Stimulated activated CD4-positive, alpha-beta T cell treated with anti-CD3 and anti-CD28 coated beads, Interleukin-2, amount 100 ng/mL, for 48 hours (primary cell): ENCODE data around the gene GOLGA6D.
"Not testable (repeated sequence)": the region's sequence is repeated elsewhere in the genome, so short reads cannot be mapped to it uniquely, and the experiment has no call there.

Experiments
- DNase-seq, 2 donors: peaks; one replicate each; pipeline ENCODE4 v3.0.0-alpha.2; 2020

Gene GOLGA6D

GRCh38 chr15:75282572-75282971 lies at the start of gene GOLGA6D:
TSS of gene GOLGA6D (plus strand) at chr15:75282835. CDS start at chr15:75282876, 41 bp downstream.
- not testable (repeated sequence) for DNase-seq

- DNase-seq, result no peak
Measured at GRCh38 chr15:75233504-75234190, 49.0 kb upstream of the GOLGA6D start.

GRCh38 chr15:75234191-75234810 lies 48.3 kb upstream of the GOLGA6D start:
- DNase-seq, result no peak

DNA sequence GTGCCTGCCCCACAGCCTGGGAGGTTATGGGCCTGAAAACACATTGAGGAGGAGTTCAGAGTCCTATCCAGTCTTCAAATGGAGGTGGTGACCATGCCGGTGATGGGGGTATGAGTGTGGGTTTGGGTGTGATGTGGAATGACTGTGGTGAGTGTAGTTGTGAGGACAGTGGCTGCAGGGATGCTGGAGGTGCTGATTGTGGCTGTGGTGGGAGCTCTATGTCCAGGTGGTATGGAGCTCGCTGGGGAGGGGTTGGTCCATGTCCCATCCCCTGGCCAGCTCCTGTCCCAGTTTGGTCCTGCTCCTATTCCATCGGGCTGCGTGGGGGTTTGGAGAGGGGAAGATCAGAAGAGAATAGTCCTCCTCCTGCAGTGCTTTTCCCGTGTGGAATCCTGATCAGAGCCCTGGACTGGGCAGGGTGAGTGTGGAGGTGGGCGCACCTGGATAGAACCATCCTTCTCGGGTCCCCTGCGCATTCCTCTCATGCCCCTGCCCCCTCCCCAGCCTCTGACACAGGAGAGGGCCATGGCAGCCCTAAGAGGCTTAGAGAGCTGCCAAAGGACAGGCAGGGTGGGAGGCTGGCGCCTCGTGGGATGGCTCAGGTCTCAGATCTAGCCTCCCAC lies 47.5 kb upstream of the GOLGA6D start:
- no peak for DNase-seq

GRCh38 chr15:75235760-75236729 lies 46.6 kb upstream of the GOLGA6D start:
- DNase-seq, result no peak

DNA sequence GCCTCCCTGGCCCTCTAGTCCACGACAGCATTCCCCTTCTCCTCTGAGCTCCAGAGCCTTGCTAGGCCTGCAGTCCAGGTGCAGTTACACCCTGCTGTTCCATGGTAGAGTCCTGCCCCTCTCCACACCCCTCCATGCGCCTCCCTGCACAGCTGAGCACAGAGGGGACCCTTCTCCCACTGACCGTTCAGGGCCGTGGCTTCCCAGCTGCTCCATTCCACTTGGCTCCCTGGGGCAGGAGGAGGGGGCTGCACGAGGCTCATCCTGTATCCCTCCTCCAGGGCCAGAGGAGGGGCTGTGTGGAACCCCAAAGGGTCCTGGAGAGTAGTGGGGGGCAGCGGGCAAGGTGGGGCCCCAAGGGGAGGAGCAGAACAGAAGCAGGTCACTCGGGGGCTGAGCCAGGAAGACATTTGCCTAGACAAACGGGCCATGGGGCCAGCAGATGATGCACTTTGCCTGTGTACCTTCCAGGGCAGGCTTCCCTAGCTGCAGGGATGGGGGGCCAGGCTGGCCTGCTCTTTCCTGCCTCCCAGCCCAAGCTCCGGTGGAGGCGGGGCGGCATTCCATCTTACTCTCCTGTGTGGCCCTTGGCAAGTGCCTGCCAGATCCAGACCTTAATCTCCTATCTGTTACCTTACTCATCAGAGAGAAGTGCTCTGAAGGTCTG lies 45.2 kb upstream of the GOLGA6D start:
- DNase-seq, result no peak

- no peak for DNase-seq
Measured at GRCh38 chr15:75238150-75238549, 44.5 kb upstream of the GOLGA6D start.

- DNase-seq, result not testable (repeated sequence)
Measured at GRCh38 chr15:75245741-75246140, 36.9 kb upstream of the GOLGA6D start.

DNA sequence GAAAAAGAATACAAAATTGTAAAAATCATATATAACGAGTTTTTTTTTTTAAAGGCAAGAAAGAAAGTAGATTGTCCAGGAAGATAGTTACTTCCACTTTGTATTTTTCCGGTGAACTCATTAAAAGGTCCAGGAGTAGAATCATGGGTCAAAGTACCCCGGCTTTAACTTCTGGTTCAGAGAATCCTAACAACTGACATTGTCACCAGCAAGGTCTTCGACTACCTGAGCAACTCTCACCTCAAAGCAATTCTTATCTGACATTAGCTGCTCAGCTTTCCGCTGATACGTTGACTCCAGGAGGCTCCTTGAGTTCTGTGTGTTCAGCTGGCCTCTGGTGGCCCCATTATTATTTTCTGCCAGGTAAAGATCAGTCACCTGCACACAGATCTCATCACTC lies 33.6 kb upstream of the GOLGA6D start:
- DNase-seq, result not testable (repeated sequence)

GRCh38 chr15:75249726-75250125 lies 32.9 kb upstream of the GOLGA6D start:
- no peak for DNase-seq

DNA sequence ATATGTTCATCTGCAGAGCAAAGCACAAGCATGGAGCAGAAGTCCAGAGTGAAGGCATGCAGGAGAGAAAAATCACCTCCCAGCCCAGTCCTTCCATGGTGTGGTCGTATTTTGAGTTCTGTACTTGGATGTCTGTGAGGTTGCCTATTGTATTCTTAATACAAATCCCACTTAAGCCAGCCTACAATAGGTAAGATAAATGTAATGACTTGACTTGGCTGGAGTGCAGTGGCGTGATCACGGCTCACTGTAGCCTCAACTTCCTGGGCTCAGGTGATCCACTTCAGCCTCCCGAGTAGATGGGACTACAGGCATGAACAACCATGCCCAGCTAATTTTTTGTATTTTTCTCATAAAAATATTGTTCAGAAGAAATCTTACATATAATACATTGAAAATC lies 31.3 kb upstream of the GOLGA6D start:
- DNase-seq, result not testable (repeated sequence)

- DNase-seq, result not testable (repeated sequence)
Measured at GRCh38 chr15:75252285-75252684, 30.4 kb upstream of the GOLGA6D start.

GRCh38 chr15:75258034-75258433 lies 24.6 kb upstream of the GOLGA6D start, which contains the start of gene GOLGA6C:
TSS of gene GOLGA6C (plus strand) at chr15:75258334. CDS start at chr15:75258599, 265 bp downstream.
- DNase-seq, result not testable (repeated sequence)

DNA sequence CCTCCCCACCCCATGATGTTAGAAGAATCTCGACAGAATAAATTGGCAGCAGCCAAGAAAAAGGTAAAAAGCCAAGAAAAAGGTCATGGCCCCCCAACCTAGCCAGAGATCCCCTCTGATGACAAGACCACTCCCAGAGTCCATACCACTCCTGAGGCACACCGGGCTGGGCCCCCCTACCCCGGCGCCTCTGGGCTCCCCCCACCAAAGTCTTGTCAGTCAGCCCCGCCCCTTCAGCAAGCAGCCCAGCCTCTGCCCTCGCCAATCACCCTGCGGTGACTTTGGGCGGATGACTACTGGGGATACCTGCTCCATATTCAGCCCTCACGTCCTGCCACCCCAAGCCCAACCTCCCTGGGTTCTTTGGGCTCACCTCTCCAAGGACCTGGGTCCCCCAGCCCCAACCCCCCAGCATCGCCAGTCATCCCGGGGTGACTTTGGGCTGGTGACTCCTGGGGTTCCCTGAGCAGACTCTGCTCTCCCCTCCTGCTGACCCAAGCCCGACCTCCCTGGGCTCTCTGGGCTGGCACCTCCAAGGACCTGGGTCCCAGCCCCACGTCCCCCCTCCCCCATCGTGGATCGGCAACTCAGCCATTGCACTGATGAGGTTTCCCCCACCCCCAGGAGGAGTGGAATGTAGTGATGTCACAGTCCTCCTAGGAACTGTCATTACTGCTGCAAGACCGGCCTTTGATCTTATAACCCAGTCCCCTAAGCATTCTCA lies 23.9 kb upstream of the GOLGA6D start:
- not testable (repeated sequence) for DNase-seq

GRCh38 chr15:75259873-75260272 lies 22.8 kb upstream of the GOLGA6D start:
- DNase-seq, result not testable (repeated sequence)

- DNase-seq, result not testable (repeated sequence)
Measured at GRCh38 chr15:75273751-75274359, 8.8 kb upstream of the GOLGA6D start.

DNA sequence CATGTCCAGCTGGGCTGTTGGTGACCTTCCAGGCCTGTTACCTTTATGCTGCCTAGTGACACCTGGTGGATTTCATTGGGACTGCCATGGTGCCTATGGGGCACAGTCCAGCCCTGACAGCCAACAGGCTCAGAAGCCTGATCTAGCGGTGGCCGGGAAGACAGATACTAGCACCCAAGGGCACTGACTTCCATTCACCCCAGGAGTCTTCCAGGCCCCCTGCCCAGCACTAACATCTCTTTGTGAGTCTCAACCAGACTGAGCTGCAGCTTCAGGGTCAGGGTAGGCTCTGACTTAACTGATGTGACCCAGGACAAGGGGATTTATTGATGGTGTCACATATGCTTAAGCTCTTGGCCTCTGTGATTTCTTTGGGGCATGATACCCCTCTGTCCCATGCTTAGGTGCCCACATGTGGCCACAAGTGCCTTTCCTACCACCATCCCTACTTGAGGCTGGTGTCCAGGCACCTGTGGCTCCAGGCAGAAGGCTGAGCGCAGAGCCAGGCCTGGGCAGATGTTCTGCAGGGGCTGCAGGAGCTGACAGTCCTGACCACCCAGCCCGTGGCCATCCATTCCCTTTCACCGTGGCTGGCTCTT lies 8.0 kb upstream of the GOLGA6D start:
- peak; percentile 66 to 67 for DNase-seq

DNA sequence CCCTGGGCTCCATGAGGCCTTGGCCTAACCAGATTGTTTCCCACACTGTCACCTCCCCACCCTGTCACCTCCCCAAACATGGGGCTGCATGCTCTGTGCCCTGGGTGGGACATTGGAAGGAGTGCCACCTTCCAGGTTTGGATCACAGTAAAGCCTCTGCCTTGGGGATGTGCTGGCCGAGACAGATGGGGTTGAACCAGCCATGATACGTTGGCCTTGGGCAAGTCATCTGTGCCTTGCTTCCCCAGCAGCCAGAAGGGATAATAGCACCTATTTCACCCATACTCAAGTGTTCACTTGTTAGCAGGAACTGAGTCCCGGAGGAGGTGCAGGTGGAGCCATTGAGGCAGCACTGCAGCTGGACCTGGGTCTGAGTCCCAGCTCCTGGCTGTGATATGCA lies 7.0 kb upstream of the GOLGA6D start:
- DNase-seq, result not testable (repeated sequence)

DNA sequence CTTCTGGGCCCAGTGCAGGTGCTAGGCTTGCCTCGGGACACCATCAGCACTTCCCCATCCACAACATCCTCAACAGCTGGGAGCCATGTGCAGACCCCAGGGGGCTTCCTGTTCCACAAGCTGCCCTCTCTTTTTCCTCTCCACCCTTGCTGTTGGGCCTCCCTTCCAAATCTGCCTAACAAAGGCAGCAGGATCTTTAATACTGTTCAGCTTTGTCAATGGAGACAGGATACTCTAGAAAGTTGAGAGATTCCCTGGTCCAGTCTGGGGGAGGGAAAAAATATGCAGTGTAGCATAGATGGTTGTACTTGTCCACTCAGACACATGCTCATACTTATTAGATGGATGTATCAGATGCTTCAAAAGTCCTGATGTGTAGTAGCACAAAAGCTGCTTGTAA lies 4.1 kb upstream of the GOLGA6D start:
- DNase-seq, result not testable (repeated sequence)

DNA sequence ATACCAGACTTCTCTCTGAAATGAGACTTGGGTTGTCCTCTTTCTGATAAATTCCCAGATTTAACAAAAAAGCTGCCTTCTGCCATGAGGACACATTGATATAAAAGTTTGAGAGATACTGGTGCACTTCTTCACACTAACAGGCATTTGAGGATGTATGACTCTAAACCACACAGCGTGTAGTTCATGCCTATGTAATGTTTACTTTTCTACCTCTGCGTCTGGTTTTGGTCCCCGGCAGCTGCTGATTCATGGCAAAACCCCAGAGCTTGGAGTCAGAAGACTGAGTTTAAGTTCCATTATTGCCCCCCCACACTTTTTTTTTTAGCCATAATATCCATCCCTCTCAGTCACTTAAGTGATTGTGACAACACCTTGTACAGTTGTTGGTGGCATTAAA lies 1.5 kb downstream of the GOLGA6D start:
- not testable (repeated sequence) for DNase-seq
